Adrenal gland (tissue), 12 donors: ENCODE results near the gene SECISBP2. TPM values are rescaled to one million over a fixed set of nuclear protein-coding genes. Genes with fewer than 3 reads are reported as not detected.

Experiments
- DNase-seq, 7 donors: peaks; one replicate each; pipeline ENCODE4 v3.0.0-alpha.2; 2019 to 2020
- H3K27ac ChIP-seq, 5 donors: fragments of 200-600 bp; sonication (generic) in 4 of 5; 1 replicate in 3 of 5; 2 replicates in 2 of 5; pipeline versions ENCODE4 v1.5.1 to v1.8.0; 2016 to 2020; ENCODE audit warnings: mild to moderate bottlenecking in 1 of 5
- H3K27me3 ChIP-seq: fragments of 200-600 bp; 2 replicates; pipeline ENCODE4 v1.8.0; 2021
- H3K36me3 ChIP-seq, 2 donors: fragments of 200-600 bp; replicated peaks in 1 of 2; 1 replicate in 1 of 2; 2 replicates in 1 of 2; pipeline versions ENCODE4 v1.5.1 to v1.8.0; 2018 to 2022
- H3K4me1 ChIP-seq, 2 donors: fragments of 200-600 bp; replicated peaks in 1 of 2; 1 replicate in 1 of 2; 2 replicates in 1 of 2; pipeline versions ENCODE4 v1.5.1 to v1.8.0; 2018 to 2021
- H3K4me3 ChIP-seq, 4 donors: fragments of 200-600 bp; sonication (generic) in 3 of 4; one replicate each; pipeline ENCODE4 v1.5.1; 2016 to 2018
- H3K9me3 ChIP-seq, 3 donors: fragments of 200-600 bp; sonication (generic) in 1 of 3; replicated peaks in 1 of 3; 1 replicate in 2 of 3; 2 replicates in 1 of 3; pipeline versions ENCODE4 v1.5.1 to v1.8.0; 2016 to 2021
- POLR2A ChIP-seq, 2 donors: fragments of 450-650 bp; IDR thresholded peaks; one replicate each; pipeline ENCODE4 v1.6.1; 2017; ENCODE audit warnings: antibody characterized with exemption in 2 of 2, mild to moderate bottlenecking in 2 of 2, moderate library complexity in 1 of 2
- WGBS, 4 donors: extraction: QIAGEN DNeasy Blood & Tissue Kit in 2 of 4; methylation state at CpG; one replicate each; pipeline versions ENCODE4 v1.1.5 to v1.1.7; 2013 to 2017; 5-methylcytosine and 5-hydroxymethylcytosine counted together
- intact Hi-C, 2 donors: fragments of 100-400 bp; cut with DNase I; formaldehyde crosslinking; loops; one replicate each; pipeline versions ENCODE4 v1.14.1 to v1.15.0; 2022 to 2023
- polyA plus RNA-seq, 3 donors: library from polyadenylated mRNA; stranded (reverse); fragments of 200-250 nt in 2 of 3; fragments of 350-450 nt in 1 of 3; fragmentation: Illumina TruSeq in 1 of 3; extraction: RNeasy Lipid Tissue Mini Kit (QIAGEN cat#74804) in 1 of 3; gene quantifications; one replicate each; pipeline ENCODE4 v1.2.3, GENCODE V29; 2013 to 2014
- total RNA-seq, 9 donors: library from RNA; depleted of rRNA in 4 of 9; stranded (reverse); fragments of >200 nt in 4 of 9; fragments of 120-200 nt in 1 of 9; fragmentation: NEBNext Ultra II Directional in 1 of 9; extraction: Animal tissue kit (Norgen Biotek cat#: 25700) in 1 of 9; gene quantifications; one replicate each; pipeline versions ENCODE4 v1.1.0 to v1.2.4, GENCODE V29; 2013 to 2023
- TF ChIP-seq, protein P1 (sequence below), 6 experiments: fragments of 450-650 bp in 4 of 6; fragments of 200-600 bp in 2 of 6; sonication (generic) in 1 of 6; IDR thresholded peaks; 1 replicate in 5 of 6; 2 replicates in 1 of 6; pipeline versions ENCODE4 v1.5.1 to v1.8.0; 2016 to 2021; ENCODE audit warnings: antibody characterized with exemption in 6 of 6, mild to moderate bottlenecking in 2 of 6, moderate library complexity in 1 of 6
- donor health status: healthy with polysubstance abuse.
- donor health status: Bipolar disorder and iron deficiency.
- donor health status: DM: yes; HTN: yes; CAD: no.
- donor health status: DM: no; HTN: no; CAD: no.
- donor health status: DM: no; HTN: no; CAD: no.
- donor health status: DM: yes; HTN: yes; CAD: no.

Gene SECISBP2
- total and polyA plus RNA-seq, 12 donors, result 31.7 to 76.1 (median 46.8) TPM

DNA sequence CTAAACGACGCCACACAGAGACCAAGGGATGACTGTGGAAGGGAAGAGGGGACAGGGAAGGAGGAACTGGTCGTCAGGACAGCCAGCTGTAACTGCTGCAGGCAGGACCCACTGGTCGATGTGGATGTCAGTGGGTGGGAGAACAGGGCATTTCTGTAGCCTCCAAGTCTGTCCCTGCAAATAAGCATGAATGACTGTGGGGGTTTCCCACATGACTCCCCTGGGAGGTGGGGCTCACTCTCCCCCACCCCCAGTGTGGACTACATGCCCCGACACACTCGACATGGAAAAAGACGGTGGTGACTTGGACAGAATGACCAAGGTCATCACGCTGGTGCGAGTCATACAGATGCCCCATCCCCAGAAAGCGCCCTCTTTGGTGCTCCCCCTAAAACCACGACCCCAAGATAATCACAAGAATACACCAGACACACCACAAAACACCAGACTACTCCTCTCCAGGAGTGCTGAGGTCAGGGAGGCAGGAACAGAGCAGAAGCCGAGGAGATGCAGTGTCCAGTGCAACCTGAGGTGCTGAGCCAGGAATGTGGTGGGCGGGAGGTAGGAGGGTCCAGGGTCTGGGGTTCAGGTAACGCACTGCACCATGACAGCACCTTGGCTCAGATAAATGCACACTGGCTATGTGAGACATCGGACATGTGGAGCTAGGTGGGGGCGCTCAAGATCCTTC lies 64.9 kb downstream of the SECISBP2 start:
- H3K36me3 ChIP-seq, result peaks cover 0 to 53% of the 10 kb centered on the region in 2 donors
- TF ChIP-seq, protein P1, sequence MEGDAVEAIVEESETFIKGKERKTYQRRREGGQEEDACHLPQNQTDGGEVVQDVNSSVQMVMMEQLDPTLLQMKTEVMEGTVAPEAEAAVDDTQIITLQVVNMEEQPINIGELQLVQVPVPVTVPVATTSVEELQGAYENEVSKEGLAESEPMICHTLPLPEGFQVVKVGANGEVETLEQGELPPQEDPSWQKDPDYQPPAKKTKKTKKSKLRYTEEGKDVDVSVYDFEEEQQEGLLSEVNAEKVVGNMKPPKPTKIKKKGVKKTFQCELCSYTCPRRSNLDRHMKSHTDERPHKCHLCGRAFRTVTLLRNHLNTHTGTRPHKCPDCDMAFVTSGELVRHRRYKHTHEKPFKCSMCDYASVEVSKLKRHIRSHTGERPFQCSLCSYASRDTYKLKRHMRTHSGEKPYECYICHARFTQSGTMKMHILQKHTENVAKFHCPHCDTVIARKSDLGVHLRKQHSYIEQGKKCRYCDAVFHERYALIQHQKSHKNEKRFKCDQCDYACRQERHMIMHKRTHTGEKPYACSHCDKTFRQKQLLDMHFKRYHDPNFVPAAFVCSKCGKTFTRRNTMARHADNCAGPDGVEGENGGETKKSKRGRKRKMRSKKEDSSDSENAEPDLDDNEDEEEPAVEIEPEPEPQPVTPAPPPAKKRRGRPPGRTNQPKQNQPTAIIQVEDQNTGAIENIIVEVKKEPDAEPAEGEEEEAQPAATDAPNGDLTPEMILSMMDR (IDR thresholded peaks at IDR 0.05), result no peak
- TF ChIP-seq POLR2A (IDR thresholded peaks at IDR 0.05), result no peak

DNA sequence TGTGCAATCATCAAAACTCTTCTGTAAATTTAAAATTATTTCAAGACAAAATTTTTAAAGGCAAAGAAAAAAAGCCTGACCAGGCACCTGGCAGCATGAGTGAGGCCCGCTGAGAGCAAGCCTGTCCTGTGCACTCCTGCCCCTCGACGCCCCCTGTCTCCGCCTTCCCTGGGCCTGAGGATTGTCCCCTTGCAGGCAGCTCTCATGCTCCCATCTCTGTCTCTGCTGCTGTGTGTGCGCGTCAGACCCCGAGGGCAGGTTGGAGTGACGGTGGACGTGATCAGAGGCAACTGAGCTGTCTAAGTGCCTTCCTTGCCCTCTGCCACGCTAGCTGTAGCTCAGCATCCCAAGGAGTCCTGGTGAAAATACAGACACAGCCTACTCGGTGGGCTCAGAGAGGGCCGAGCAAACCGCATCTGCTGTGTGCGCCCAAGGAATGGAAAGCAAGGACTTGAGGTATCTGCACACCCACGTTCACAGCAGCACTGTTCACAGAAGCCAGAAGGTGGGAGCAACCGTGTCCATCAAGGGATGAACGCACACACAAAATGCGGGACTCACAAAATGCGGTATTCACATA lies 65.5 kb downstream of the SECISBP2 start:
- H3K4me3 ChIP-seq, result no peak overlapping the region
- intact Hi-C loops, result loop anchor here in 1 of 2 donors (10.0 kb wide), 1 partner anchor 161 kb away; no protein-coding TSS in a partner anchor
- TF ChIP-seq POLR2A (IDR thresholded peaks at IDR 0.05), result no peak
- TF ChIP-seq, protein P1 (IDR thresholded peaks at IDR 0.05), result no peak
- H3K9me3 ChIP-seq, result no peaks in the 10 kb centered on the region
- peaks cover 7% of the 10 kb centered on the region in 2 donors for H3K4me1 ChIP-seq
- no peaks in the 10 kb centered on the region for H3K27me3 ChIP-seq
- no peak for DNase-seq
- H3K36me3 ChIP-seq, result peaks cover 0 to 56% of the 10 kb centered on the region in 2 donors
- 91 to 94% (median 92%) methylated on average over 19 of the region's 19 CpGs for WGBS, 4 donors
- no peak overlapping the region for H3K27ac ChIP-seq

More for the DNA sequence above, 64.9 kb downstream of the SECISBP2 start:
- Histone ChIP-seq H3K27ac (no peak overlapping the region), H3K4me3 (no peak overlapping the region), H3K27me3 (no peaks in the 10 kb centered on the region), H3K9me3 (no peaks in the 10 kb centered on the region), H3K4me1 (peaks cover 7% of the 10 kb centered on the region in 2 donors)
- DNase-seq, result no peak
- intact Hi-C loops, result loop anchor here in 1 of 2 donors (10.0 kb wide), 1 partner anchor 162 kb away; no protein-coding TSS in a partner anchor
- 77 to 83% (median 81%) methylated on average over 15 to 16 of the region's 16 CpGs for WGBS, 4 donors

DNA sequence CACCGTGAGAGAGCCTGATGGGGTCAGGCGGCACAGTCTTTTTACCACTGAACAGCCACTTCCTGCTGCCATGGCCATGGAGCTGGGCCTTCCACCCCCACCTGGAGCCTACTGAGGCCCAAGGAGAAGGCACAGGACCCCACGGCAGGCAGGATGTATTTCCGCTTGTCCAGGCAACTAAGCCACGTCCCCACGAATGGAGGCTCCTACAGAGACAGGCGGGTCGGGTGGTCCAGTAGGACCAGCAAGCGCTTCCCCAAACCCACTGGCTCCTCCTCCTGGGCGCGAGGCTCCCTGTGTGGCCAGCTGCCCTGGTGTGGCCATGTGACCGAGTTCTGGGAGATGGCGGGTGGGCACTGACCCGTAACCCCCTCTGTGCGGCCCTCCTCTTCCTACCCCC lies 66.5 kb downstream of the SECISBP2 start:
- H3K27ac ChIP-seq, result no peak overlapping the region
- no peaks in the 10 kb centered on the region for H3K9me3 ChIP-seq
- WGBS, 4 donors, result 95 to 97% (median 96%) methylated on average over 7 to 15 of the region's 15 CpGs
- intact Hi-C loops, result loop anchor here in 1 of 2 donors (10.0 kb wide), 1 partner anchor 160 kb away; no protein-coding TSS in a partner anchor
- no peak for DNase-seq
- no peaks in the 10 kb centered on the region for H3K27me3 ChIP-seq
- no peak overlapping the region for H3K4me3 ChIP-seq
- TF ChIP-seq, protein P1 (IDR thresholded peaks at IDR 0.05), result no peak
- no peak for TF ChIP-seq POLR2A (IDR thresholded peaks at IDR 0.05)
- peaks cover 0 to 57% of the 10 kb centered on the region in 2 donors for H3K36me3 ChIP-seq
- H3K4me1 ChIP-seq, result peaks cover 7 to 8% of the 10 kb centered on the region in 2 donors

DNA sequence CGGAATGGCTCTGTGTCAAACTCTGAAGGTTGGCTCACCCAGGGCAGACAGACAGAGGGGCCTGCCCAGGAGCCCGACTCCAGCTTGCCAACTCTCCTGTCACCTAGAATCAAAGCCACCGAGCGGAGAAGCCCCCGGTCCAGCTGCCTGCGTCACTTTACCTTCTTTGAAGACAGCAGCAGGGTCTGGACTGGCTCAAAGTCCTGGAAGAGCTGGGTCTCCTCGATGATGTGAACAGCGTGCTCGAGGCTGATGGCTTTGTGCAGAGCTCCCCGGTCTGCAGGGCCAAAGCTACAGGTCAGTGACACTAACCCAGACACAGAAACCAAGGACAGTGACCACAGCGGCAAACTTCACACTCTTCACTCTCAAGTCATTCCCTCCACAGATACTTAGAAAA lies 67.9 kb downstream of the SECISBP2 start:
- H3K9me3 ChIP-seq, result no peaks in the 10 kb centered on the region
- WGBS, 4 donors, result 92 to 94% (median 93%) methylated on average over 11 of the region's 11 CpGs
- no peak overlapping the region for H3K4me3 ChIP-seq
- H3K27me3 ChIP-seq, result no peaks in the 10 kb centered on the region
- no peak for DNase-seq
- H3K27ac ChIP-seq, result no peak overlapping the region
- intact Hi-C loops, result loop anchor here in 1 of 2 donors (10.0 kb wide), 1 partner anchor 159 kb away; no protein-coding TSS in a partner anchor
- peaks cover 7 to 20% of the 10 kb centered on the region in 2 donors for H3K4me1 ChIP-seq
- TF ChIP-seq POLR2A (IDR thresholded peaks at IDR 0.05), result no peak
- TF ChIP-seq, protein P1 (IDR thresholded peaks at IDR 0.05), result no peak
- peaks cover 0 to 51% of the 10 kb centered on the region in 2 donors for H3K36me3 ChIP-seq
